ENCODE data around the gene CELF4. TPM values are rescaled to one million over a fixed set of nuclear protein-coding genes. Genes with fewer than 3 reads are reported as not detected.

Gene CELF4
- total RNA-seq, 2 donors from 2014 or later: 0.22 to 3.9 TPM

DNA sequence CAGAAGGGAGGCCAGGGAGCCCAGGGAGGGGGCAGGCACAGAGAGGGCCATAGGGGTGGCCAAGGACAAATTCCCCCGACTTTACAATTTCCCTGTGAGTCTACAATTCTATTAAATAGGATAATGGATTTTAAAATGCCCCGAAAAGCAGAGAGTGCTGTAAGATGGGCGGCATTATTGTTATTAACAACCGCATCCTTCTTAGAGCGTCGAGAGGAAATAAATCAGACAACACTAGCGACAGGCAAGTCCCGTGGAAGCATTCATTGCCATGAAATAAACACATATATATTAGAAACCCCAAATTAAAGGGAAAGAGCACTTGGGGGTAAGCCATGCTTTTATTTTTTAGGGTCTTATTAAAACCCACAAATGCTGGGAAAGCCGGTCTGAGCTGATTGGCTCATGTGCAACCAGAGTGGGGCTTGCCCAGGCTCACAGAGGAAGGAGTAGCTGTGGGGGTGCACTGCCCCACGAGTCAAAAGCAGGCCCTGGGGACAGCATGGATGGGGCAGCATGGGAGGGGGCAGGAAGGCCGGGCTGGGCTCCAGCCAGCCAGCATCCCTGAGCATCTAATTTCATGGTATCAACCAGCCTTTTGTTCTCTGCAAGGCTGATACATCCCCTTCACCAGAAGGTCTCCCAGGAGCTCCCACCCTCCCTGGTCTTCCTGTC, 187.1 kb downstream of the CELF4 start:
- TF ChIP-seq, protein P1, sequence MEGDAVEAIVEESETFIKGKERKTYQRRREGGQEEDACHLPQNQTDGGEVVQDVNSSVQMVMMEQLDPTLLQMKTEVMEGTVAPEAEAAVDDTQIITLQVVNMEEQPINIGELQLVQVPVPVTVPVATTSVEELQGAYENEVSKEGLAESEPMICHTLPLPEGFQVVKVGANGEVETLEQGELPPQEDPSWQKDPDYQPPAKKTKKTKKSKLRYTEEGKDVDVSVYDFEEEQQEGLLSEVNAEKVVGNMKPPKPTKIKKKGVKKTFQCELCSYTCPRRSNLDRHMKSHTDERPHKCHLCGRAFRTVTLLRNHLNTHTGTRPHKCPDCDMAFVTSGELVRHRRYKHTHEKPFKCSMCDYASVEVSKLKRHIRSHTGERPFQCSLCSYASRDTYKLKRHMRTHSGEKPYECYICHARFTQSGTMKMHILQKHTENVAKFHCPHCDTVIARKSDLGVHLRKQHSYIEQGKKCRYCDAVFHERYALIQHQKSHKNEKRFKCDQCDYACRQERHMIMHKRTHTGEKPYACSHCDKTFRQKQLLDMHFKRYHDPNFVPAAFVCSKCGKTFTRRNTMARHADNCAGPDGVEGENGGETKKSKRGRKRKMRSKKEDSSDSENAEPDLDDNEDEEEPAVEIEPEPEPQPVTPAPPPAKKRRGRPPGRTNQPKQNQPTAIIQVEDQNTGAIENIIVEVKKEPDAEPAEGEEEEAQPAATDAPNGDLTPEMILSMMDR (IDR thresholded peaks at IDR 0.05): no peak
- H3K27me3 ChIP-seq: no peaks in the 10 kb centered on the region

DNA sequence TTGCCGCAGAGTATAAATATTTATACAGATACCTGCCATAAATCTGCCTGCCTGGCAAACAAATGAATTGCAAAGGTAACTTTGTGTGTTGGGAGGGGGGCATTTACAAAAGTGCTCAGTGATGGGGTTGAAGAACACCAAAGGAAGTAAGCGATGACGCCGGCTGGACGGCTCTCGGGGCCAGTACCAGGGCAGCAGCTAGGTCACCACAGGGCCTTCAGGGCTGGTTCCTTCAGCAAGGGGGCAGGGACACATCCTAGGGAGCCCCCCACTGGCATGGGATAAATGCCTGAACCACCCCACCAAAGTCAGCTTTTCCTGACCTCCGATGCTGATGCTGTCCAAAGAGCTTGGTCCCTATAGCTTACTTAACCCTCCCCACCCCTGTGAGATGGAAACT, 190.4 kb downstream of the CELF4 start:
- H3K27me3 ChIP-seq: no peaks in the 10 kb centered on the region
- H3K36me3 ChIP-seq: no peaks in the 10 kb centered on the region
- TF ChIP-seq, protein P1 (IDR thresholded peaks at IDR 0.05): no peak
- H3K9me3 ChIP-seq: no peaks in the 10 kb centered on the region
- no peaks in the 10 kb centered on the region for H3K4me1 ChIP-seq
- DNase-seq (ENCODE audit: low spot score): no peak
- no peak overlapping the region for H3K4me3 ChIP-seq
- H3K27ac ChIP-seq: no peak overlapping the region

More for the DNA sequence above, 187.1 kb downstream of the CELF4 start:
- Histone ChIP-seq H3K9me3 (no peaks in the 10 kb centered on the region), H3K27ac (no peak overlapping the region), H3K36me3 (no peaks in the 10 kb centered on the region), H3K4me1 (no peaks in the 10 kb centered on the region), H3K4me3 (no peak overlapping the region)
- DNase-seq (ENCODE audit: low spot score): no peak

DNA sequence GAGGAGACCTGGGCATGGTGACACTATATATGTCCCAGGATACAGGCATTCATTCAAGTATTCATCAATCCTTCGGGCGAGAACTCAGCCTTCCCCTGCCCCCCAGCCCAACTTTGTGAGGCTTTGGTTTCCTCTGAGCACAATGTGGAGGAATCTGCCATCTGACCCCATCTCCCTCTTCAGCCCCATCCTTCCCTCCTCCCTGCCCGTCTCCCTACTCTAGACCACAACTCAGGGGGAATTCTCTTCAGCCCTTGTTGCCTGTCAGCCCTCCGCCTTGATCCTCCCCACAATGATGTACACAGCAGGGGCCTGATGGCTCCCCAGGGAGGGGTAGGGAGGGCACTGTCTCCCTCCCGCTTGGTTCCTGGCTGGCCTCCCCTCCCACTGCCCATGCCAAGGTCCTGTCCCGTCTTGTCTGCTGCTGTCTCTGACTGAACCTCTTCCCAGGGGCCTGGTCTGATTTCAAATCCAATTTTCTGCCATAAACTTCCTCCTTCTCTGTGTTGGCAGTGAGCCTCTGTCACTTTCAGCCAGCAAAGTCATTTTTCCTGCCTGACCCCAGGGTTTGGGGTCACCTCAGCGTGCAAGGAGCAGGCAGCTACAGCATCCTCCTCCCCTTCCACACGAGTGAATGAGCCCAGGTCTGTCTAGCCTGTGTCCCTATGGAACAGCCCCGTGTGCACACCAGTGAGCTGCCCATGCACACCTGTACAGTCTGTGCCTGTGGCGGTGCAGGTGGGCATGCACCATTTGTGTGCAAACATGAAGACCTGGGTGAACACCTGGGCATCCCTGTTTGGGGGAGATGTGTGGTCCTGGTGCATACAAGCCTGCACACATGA, 197.3 kb downstream of the CELF4 start:
- TF ChIP-seq, protein P1 (IDR thresholded peaks at IDR 0.05): no peak
- no peak overlapping the region for H3K27ac ChIP-seq
- H3K4me1 ChIP-seq: peaks cover 0 to 9% of the 10 kb centered on the region in 2 donors
- H3K27me3 ChIP-seq: no peaks in the 10 kb centered on the region
- H3K9me3 ChIP-seq: no peaks in the 10 kb centered on the region
- H3K36me3 ChIP-seq: no peaks in the 10 kb centered on the region
- DNase-seq (ENCODE audit: low spot score): no peak
- no peak overlapping the region for H3K4me3 ChIP-seq

DNA sequence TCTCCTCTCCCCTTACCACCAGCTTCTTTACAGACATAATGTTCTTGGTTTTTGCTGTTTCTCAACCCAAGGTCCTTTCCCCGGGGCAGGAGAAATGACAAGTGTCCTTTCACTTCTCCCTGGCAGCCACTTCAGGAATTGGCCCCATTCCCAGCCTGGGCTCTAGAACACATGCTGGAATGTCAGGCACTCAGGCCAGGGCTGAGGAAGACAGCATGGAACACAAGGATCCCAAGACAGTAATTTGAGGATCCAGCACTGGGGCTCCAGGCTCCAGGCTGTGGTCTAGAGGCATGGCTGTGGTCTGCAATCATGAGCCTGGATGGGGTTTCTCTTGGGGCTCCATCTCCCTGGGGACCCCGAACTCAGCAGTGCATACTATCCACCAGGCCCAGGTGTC, 201.4 kb downstream of the CELF4 start:
- no peak overlapping the region for H3K4me3 ChIP-seq
- peaks cover 0 to 9% of the 10 kb centered on the region in 2 donors for H3K4me1 ChIP-seq
- no peaks in the 10 kb centered on the region for H3K36me3 ChIP-seq
- peak; percentile 67 for DNase-seq (ENCODE audit: low spot score)
- H3K27ac ChIP-seq: peak overlapping the region in 1 of 2 donors; percentile 40
- TF ChIP-seq, protein P1 (IDR thresholded peaks at IDR 0.05): no peak
- H3K27me3 ChIP-seq: no peaks in the 10 kb centered on the region
- H3K9me3 ChIP-seq: no peaks in the 10 kb centered on the region

DNA sequence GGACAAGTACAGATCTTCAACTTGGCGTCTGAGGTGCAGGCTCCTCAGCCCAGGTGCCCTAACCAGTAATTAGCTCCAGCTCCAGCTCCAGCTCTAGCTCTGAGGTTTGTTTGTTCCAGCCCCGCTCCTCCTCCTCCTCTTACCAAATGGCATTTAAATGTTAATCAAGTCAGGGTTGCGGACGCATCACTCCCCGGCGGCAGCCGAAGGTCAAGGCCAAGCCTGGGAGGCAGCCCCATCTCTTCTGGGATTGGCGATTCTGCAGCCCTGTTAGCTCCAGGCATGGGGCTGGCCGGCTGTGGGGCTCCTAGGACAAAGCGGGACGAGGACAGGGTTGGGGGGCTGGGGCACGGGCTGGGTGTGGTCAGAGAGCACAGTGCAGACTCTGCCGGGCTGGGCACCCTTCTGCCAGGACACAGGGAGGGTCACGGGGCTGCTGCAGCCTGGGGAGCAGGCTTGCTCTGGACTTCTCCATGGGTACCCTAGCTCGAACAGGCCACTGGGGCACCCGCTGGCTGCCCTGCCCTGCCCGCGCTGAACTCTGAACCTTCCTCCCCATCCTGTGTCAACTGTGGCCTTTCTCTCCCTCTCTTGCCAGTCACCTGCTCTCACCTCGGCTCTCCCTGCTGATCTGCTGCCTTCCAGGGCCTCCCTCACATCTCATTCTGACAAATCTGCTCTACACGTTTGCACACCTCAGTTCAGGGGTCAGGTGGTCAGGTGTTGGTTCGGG, 203.3 kb downstream of the CELF4 start:
- no peak overlapping the region for H3K4me3 ChIP-seq
- H3K36me3 ChIP-seq: no peaks in the 10 kb centered on the region
- DNase-seq (ENCODE audit: low spot score): no peak
- TF ChIP-seq, protein P1 (IDR thresholded peaks at IDR 0.05): no peak
- no peaks in the 10 kb centered on the region for H3K9me3 ChIP-seq
- H3K27ac ChIP-seq: no peak overlapping the region
- H3K27me3 ChIP-seq: no peaks in the 10 kb centered on the region
- H3K4me1 ChIP-seq: peaks cover 0 to 9% of the 10 kb centered on the region in 2 donors

All from right atrium auricular region (tissue), 2 donors.